ENCODE data around the gene DLX1. TPM values are rescaled to one million over a fixed set of nuclear protein-coding genes. Genes with fewer than 3 reads are reported as not detected.

The DLX1 gene
- total and polyA plus RNA-seq, 2 experiments from 2014 or later, result not detected

DNA sequence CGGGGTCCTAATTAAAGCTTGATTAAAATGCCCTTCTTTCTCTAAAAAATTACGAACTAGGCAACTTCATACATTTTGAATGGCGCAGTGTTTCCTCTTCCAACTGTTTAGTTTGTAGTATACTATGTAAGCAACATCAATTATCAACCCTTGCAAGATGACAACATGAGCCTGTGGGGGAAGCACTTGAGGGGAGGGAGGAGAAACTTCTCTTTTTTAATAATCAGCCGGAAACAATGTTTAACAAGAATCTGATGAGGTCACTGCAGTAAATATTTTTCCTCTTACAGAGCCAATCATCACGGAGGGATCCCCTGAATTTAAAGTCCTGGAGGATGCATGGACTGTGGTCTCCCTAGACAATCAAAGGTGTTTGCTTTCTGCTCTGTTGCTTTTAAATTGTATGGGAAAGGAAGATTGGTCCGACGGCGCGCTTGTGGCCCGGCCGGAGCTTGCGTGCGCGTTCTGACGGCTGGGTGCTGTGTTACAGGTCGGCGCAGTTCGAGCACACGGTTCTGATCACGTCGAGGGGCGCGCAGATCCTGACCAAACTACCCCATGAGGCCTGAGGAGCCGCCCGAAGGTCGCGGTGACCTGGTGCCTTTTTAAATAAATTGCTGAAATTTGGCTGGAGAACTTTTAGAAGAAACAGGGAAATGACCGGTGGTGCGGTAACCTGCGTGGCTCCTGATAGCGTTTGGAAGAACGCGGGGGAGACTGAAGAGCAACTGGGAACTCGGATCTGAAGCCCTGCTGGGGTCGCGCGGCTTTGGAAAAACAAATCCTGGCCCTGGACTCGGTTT lies 5.3 kb upstream of the DLX1 start:
- no peaks in the 10 kb centered on the region for H3K4me1 ChIP-seq (ENCODE audit: low read depth)
- no peaks in the 10 kb centered on the region for H3K36me3 ChIP-seq
- H3K27ac ChIP-seq, result no peak overlapping the region
- no peaks in the 10 kb centered on the region for H3K9me3 ChIP-seq (ENCODE audit: low read depth)
- TF ChIP-seq, protein P1, sequence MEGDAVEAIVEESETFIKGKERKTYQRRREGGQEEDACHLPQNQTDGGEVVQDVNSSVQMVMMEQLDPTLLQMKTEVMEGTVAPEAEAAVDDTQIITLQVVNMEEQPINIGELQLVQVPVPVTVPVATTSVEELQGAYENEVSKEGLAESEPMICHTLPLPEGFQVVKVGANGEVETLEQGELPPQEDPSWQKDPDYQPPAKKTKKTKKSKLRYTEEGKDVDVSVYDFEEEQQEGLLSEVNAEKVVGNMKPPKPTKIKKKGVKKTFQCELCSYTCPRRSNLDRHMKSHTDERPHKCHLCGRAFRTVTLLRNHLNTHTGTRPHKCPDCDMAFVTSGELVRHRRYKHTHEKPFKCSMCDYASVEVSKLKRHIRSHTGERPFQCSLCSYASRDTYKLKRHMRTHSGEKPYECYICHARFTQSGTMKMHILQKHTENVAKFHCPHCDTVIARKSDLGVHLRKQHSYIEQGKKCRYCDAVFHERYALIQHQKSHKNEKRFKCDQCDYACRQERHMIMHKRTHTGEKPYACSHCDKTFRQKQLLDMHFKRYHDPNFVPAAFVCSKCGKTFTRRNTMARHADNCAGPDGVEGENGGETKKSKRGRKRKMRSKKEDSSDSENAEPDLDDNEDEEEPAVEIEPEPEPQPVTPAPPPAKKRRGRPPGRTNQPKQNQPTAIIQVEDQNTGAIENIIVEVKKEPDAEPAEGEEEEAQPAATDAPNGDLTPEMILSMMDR (IDR thresholded peaks at IDR 0.05; ENCODE audit: low read depth, low read length), result no peak
- H3K4me3 ChIP-seq, result no peak overlapping the region
- DNase-seq (ENCODE audit: low read depth in 1 of 2, low spot score in 1 of 2), result no peak
- H3K27me3 ChIP-seq, result peaks cover 100% of the 10 kb centered on the region

DNA sequence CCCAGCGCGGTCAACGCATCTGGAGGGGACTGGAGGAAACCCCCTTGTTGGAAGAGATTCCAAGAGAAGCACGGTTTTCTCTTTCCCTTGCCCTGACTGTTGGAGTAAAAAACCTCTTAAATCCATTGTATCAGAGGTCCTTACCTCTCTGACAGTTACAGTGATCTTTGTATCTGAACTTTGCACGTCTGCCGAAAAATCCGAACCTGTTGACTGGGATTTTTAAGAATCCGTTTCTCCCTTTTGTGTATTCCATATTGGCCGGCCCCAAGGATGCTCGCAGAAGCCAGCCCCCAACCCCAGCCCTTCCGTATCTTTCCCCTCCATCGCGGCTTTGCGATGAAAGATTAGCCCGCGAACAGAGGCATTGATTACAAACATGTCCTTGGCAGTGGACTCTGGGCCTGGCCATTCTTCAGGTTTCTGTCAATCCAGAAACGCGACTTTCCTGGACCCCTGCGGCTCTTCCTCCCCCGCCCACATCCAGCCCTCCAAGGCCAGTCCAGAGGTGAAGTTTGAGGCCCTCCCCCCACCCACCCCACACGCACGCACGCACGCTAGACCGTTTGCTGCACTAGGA lies 4.6 kb upstream of the DLX1 start:
- TF ChIP-seq, protein P1 (IDR thresholded peaks at IDR 0.05; ENCODE audit: low read depth, low read length), result no peak
- Histone ChIP-seq H3K4me1 (ENCODE audit: low read depth) (no peaks in the 10 kb centered on the region), H3K36me3 (no peaks in the 10 kb centered on the region), H3K9me3 (ENCODE audit: low read depth) (no peaks in the 10 kb centered on the region), H3K27ac (no peak overlapping the region), H3K27me3 (peaks cover 100% of the 10 kb centered on the region), H3K4me3 (no peak overlapping the region)
- no peak for DNase-seq (ENCODE audit: low read depth in 1 of 2, low spot score in 1 of 2)

DNA sequence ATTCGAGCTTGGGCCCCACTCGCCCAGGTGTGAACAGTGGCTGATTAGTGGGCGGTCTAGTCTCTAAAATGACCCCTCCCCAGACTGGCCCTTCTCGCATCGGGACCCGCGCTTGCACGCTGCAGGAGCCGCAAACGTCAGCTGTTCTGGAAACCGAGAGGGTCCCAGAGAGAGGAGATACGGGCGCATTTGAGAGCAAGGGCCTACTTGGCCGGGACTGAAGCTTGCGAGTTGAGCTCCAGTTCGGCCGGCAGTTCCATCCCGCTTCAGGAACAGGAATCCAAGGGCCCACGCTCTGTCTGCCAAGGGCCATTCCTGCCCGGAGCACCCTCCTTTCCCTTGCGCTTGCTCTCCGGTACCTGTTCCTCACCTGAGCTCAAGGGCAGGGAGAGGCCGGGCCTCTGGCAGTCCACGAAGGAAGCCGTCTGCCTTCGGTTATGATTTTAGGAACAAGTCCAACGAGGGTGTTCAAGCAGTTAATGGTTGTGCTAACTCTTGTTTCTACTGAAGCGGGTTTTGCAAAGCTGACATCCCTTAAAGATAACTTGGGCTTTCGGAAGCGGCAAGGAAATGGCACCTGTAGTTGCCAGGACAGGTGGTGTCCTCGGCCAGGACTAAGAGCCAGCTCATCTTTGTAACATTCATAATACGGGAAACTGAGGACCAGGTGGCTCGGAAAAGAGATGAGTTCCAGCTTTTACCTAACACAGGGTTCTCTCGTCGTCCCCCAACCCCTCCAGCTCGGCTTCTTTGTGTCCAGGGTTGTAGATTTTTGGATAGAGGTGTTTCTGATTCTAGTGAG lies 3.9 kb upstream of the DLX1 start:
- Histone ChIP-seq H3K4me3 (no peak overlapping the region), H3K9me3 (ENCODE audit: low read depth) (no peaks in the 10 kb centered on the region), H3K36me3 (no peaks in the 10 kb centered on the region), H3K4me1 (ENCODE audit: low read depth) (no peaks in the 10 kb centered on the region), H3K27me3 (peaks cover 100% of the 10 kb centered on the region), H3K27ac (no peak overlapping the region)
- no peak for DNase-seq (ENCODE audit: low read depth in 1 of 2, low spot score in 1 of 2)
- TF ChIP-seq, protein P1 (IDR thresholded peaks at IDR 0.05; ENCODE audit: low read depth, low read length), result no peak

DNA sequence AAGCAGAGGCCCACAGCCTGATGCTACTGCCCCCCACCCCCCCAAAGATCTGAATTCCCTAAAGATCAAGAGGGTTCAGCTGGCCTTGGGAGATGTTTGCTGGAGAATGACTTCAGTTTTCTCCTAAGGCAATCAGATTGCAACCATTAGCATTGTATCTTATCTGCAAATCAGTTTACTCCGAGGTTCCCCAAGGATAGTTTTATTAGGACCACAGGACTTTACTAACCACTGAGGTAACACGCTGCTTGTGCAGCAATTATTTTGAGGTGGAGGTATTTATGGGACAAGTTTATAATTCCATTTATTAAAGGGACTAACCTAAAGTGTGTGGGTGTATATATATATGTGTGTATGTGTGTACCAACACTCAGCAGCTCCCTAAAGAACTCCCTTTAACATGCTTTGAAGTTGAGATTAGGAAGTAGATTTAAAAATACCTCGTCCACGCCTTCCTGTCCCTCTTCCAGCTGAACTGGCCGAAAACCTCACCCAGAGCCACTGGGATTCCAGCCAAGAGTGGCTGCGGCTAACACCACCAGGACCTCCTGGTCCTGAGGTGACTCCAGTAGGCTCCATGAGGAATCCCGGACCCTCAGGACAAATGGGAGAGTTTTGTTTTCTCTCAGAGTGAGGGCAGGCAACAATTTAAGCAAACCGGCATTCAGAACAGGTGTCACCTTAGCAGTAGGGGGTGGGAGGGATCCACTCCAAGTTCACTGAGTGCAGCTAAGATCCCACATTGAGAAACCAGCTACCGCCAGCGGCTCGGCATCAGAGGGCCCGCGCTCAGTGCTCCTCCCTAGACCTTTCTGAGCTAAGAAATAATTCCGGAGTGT lies 3.0 kb upstream of the DLX1 start:
- H3K4me1 ChIP-seq (ENCODE audit: low read depth), result no peaks in the 10 kb centered on the region
- no peaks in the 10 kb centered on the region for H3K36me3 ChIP-seq
- no peak overlapping the region for H3K27ac ChIP-seq
- TF ChIP-seq, protein P1 (IDR thresholded peaks at IDR 0.05; ENCODE audit: low read depth, low read length), result no peak
- H3K9me3 ChIP-seq (ENCODE audit: low read depth), result no peaks in the 10 kb centered on the region
- peaks cover 100% of the 10 kb centered on the region for H3K27me3 ChIP-seq
- H3K4me3 ChIP-seq, result no peak overlapping the region
- no peak for DNase-seq (ENCODE audit: low read depth in 1 of 2, low spot score in 1 of 2)

All from cardiac muscle cell (in vitro differentiated cells and primary cell).